ENCODE measurements around the gene TRMT10B.

- TF ChIP-seq, protein P1, sequence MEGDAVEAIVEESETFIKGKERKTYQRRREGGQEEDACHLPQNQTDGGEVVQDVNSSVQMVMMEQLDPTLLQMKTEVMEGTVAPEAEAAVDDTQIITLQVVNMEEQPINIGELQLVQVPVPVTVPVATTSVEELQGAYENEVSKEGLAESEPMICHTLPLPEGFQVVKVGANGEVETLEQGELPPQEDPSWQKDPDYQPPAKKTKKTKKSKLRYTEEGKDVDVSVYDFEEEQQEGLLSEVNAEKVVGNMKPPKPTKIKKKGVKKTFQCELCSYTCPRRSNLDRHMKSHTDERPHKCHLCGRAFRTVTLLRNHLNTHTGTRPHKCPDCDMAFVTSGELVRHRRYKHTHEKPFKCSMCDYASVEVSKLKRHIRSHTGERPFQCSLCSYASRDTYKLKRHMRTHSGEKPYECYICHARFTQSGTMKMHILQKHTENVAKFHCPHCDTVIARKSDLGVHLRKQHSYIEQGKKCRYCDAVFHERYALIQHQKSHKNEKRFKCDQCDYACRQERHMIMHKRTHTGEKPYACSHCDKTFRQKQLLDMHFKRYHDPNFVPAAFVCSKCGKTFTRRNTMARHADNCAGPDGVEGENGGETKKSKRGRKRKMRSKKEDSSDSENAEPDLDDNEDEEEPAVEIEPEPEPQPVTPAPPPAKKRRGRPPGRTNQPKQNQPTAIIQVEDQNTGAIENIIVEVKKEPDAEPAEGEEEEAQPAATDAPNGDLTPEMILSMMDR (IDR thresholded peaks at IDR 0.05), result no peak
- no peak for TF ChIP-seq POLR2A (IDR thresholded peaks at IDR 0.05)
These were observed 52.7 kb downstream of the TRMT10B start for GRCh38 chr9:37806271-37806670.

All from thyroid gland (tissue), 4 donors.